CD4-positive, alpha-beta T cell treated with Interleukin-15 for 1 hour (primary cell): Measurements from ENCODE around the gene SPR.

Experiments used
- DNase-seq: peaks from one replicate; pipeline ENCODE4 v3.0.0-alpha.2; 2020

SPR gene

GRCh38 chr2:72933646-72934151 lies 46.5 kb downstream of the SPR start:
- DNase-seq = peak; percentile 16

GRCh38 chr2:72934683-72935610 lies 47.7 kb downstream of the SPR start:
- DNase-seq = peak; percentile 14

GRCh38 chr2:72935611-72935957 lies 48.4 kb downstream of the SPR start:
- DNase-seq = no peak

- no peak for DNase-seq
Measured at GRCh38 chr2:72936660-72937355, 49.6 kb downstream of the SPR start.

- DNase-seq = no peak
Measured at GRCh38 chr2:72937356-72937669, 50.1 kb downstream of the SPR start.

- no peak for DNase-seq
Measured at GRCh38 chr2:72938455-72938854, 51.2 kb downstream of the SPR start.

- no peak for DNase-seq
Measured at GRCh38 chr2:72940361-72940760, 53.2 kb downstream of the SPR start.

- DNase-seq = no peak
Measured at GRCh38 chr2:72940786-72941185, 53.6 kb downstream of the SPR start.
